Measurements from ENCODE around the gene CADM1. TPM values are rescaled to one million over a fixed set of nuclear protein-coding genes. Genes with fewer than 3 reads are reported as not detected.
A peak's percentile ranks its signal among the peaks of the same experiment; 100 is the strongest.

CADM1 gene
- total and polyA plus RNA-seq, 4 donors: 31.7 to 243 (median 77.9) TPM

DNA sequence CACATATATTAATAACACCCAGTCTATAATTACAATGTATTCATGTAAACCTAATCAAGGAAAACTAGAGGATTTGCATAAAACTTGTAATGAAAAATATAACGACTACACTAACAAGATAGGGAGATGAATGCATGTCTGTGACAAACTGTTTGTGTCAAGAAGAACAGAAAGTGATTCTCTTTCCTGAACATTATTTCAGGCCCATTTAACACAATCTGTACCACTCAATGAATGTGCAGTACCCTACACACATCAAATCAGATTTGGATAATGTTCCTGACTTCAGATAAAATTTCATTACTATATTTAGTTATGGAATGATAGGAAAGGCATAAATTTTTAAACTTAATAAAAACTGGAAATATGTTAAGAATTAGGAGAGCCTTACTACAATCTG lies 93.1 kb downstream of the CADM1 start:
- no peak for DNase-seq
- H3K36me3 ChIP-seq (ENCODE audit: control insufficient read depth in 4 of 4, insufficient read depth in 4 of 4, low read length in 4 of 4): no peaks in the 10 kb centered on the region
- no peak overlapping the region for H3K9ac ChIP-seq (ENCODE audit: insufficient read depth in 1 of 2, low read length in 2 of 2)
- WGBS, 2 donors: 84 to 90% methylated on average over 1 of the region's 1 CpG
- ATAC-seq (ENCODE audit: insufficient read depth, low FRiP score): no peak
- no peaks in the 10 kb centered on the region for H3K9me3 ChIP-seq (ENCODE audit: control insufficient read depth in 4 of 4, insufficient read depth in 3 of 4, low read length in 3 of 4)
- H3K27ac ChIP-seq (ENCODE audit: low read depth in 1 of 2, low read length in 1 of 2): no peak overlapping the region
- H3K4me3 ChIP-seq: no peak overlapping the region
- TF ChIP-seq, protein P1, sequence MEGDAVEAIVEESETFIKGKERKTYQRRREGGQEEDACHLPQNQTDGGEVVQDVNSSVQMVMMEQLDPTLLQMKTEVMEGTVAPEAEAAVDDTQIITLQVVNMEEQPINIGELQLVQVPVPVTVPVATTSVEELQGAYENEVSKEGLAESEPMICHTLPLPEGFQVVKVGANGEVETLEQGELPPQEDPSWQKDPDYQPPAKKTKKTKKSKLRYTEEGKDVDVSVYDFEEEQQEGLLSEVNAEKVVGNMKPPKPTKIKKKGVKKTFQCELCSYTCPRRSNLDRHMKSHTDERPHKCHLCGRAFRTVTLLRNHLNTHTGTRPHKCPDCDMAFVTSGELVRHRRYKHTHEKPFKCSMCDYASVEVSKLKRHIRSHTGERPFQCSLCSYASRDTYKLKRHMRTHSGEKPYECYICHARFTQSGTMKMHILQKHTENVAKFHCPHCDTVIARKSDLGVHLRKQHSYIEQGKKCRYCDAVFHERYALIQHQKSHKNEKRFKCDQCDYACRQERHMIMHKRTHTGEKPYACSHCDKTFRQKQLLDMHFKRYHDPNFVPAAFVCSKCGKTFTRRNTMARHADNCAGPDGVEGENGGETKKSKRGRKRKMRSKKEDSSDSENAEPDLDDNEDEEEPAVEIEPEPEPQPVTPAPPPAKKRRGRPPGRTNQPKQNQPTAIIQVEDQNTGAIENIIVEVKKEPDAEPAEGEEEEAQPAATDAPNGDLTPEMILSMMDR (IDR thresholded peaks at IDR 0.05; ENCODE audit: control extremely low read depth, extremely low read depth): no peak
- H3K27me3 ChIP-seq (ENCODE audit: control insufficient read depth in 3 of 3, insufficient read depth in 3 of 3, low read length in 2 of 3): no peaks in the 10 kb centered on the region
- H3K4me1 ChIP-seq (ENCODE audit: control insufficient read depth in 5 of 5, insufficient read depth in 5 of 5, low read length in 5 of 5): peaks cover 2 to 36% (median 19%) of the 10 kb centered on the region in 5 donors

DNA sequence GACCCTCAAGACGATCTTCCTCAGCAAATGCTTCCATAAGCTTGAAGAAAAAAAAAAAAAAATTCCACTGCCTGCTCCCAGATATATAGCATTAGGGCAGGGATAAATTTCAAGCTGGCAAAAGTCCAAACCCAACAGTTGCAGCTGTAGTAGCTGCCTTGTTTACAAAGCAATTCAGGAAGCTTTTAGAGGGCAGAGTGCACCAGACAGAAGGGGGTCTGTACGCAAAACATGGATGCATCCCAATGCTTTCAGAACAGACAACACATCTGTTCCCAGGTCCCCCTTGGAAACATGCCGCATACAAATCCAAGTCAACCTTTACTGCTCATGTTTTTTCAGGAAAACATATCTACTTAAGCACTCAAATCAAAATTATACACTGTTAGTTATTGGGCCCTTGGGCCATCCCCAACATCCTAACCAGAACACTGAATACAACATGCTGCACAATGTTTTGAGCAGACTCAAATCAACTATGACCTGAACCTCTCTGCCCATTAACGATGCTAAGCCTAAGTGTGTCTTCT lies 94.5 kb downstream of the CADM1 start:
- no peaks in the 10 kb centered on the region for H3K9me3 ChIP-seq (ENCODE audit: control insufficient read depth in 4 of 4, insufficient read depth in 3 of 4, low read length in 3 of 4)
- peak overlapping the region in 1 of 2 donors; percentile 47 for H3K27ac ChIP-seq (ENCODE audit: low read depth in 1 of 2, low read length in 1 of 2)
- no peak overlapping the region for H3K9ac ChIP-seq (ENCODE audit: insufficient read depth in 1 of 2, low read length in 2 of 2)
- no peaks in the 10 kb centered on the region for H3K27me3 ChIP-seq (ENCODE audit: control insufficient read depth in 3 of 3, insufficient read depth in 3 of 3, low read length in 2 of 3)
- no peak overlapping the region for H3K4me3 ChIP-seq
- no peaks in the 10 kb centered on the region for H3K36me3 ChIP-seq (ENCODE audit: control insufficient read depth in 4 of 4, insufficient read depth in 4 of 4, low read length in 4 of 4)
- TF ChIP-seq, protein P1 (IDR thresholded peaks at IDR 0.05; ENCODE audit: control extremely low read depth, extremely low read depth): no peak
- H3K4me1 ChIP-seq (ENCODE audit: control insufficient read depth in 5 of 5, insufficient read depth in 5 of 5, low read length in 5 of 5): peaks cover 2 to 35% (median 15%) of the 10 kb centered on the region in 5 donors
- peak; percentile 79 to 96 (median 91) for DNase-seq
- no peak for ATAC-seq (ENCODE audit: insufficient read depth, low FRiP score)
- 45 to 55% methylated on average over 4 of the region's 4 CpGs for WGBS, 2 donors

DNA sequence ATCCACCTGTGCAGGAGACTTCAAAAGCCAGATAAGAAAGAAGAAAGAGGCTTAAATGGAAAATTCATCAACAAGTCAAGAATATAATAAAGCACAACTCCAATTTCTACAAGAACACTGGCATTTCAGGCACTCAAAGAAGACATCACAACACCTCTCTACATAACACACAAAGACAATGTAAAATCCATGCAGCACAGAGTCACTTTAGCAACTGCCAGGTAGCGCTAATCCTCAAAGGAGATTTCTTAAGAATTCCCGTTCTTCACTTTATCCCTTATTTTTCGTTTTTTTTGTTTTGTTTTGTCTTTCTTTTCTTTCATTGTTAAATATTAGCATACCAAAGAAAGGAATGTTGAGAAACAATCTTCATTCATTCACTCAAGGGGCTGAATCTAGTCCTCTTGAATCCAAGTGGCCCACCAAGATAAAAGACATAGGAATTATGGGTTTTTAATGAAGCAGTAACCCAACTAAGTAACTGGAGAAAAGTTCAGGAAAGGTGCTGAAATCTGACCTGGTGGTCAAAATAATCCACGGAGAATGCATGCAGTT lies 95.0 kb downstream of the CADM1 start:
- TF ChIP-seq, protein P1 (IDR thresholded peaks at IDR 0.05; ENCODE audit: control extremely low read depth, extremely low read depth): no peak
- Histone ChIP-seq H3K9ac (ENCODE audit: insufficient read depth in 1 of 2, low read length in 2 of 2) (no peak overlapping the region), H3K9me3 (ENCODE audit: control insufficient read depth in 4 of 4, insufficient read depth in 3 of 4, low read length in 3 of 4) (no peaks in the 10 kb centered on the region), H3K36me3 (ENCODE audit: control insufficient read depth in 4 of 4, insufficient read depth in 4 of 4, low read length in 4 of 4) (no peaks in the 10 kb centered on the region), H3K27me3 (ENCODE audit: control insufficient read depth in 3 of 3, insufficient read depth in 3 of 3, low read length in 2 of 3) (no peaks in the 10 kb centered on the region), H3K4me3 (no peak overlapping the region), H3K4me1 (ENCODE audit: control insufficient read depth in 5 of 5, insufficient read depth in 5 of 5, low read length in 5 of 5) (peaks cover 2 to 35% (median 15%) of the 10 kb centered on the region in 5 donors), H3K27ac (ENCODE audit: low read depth in 1 of 2, low read length in 1 of 2) (no peak overlapping the region)
- WGBS, 2 donors: 43 to 49% methylated on average over 4 of the region's 4 CpGs
- ATAC-seq (ENCODE audit: insufficient read depth, low FRiP score) (no peak), DNase-seq (no peak)
